ENCODE measurements around the gene TRIM39.

The TRIM39 gene

DNA sequence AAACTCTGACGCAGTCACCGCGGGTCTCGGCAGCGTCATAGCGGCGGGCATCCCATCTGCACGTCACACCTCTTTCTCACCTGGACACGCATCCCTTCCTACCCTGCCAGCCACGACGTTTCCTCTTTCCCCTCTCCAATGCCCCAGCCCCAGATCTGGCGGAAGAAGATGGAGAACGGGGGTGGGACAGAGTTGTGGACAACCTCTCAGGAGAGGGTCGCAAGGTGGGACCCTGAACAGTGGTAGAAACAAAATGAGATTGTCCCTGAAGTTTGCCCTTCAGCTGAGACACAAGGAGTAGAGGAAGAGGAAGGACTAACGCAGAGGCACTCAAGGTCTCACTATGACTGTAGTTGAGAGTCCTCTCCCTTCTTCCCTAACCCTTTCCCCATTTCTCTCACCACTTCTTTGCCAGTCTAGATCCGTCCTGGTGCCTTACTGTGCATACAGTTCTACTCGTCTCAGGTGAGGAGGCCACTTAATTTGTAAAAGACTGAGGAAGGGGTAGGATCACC lies 562 bp downstream of the TRIM39 start:
- in situ Hi-C loops (cut with MboI; ENCODE audit: low sequenced_read_pairs): no loop called here

DNA sequence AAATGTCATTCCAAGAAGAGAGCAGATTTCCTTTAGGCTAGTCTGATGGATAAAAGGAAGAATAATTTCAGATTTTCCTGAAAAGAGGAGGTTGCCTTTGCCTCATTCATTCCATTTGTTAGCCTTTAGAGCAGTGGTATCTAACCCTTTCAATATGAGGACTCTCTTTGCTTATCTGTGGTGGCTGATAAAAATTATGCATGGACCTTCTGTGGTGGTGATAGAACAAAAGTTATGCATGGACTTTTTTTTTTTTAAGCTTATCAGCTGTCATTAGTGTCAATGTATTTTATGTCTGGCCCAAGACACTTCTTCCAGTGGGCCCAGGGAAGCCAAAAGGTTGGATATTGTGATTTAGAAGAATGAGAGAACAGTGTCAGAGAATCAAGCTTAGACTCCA lies 1.7 kb downstream of the TRIM39 start:
- in situ Hi-C loops (cut with MboI; ENCODE audit: low sequenced_read_pairs): no loop called here

DNA sequence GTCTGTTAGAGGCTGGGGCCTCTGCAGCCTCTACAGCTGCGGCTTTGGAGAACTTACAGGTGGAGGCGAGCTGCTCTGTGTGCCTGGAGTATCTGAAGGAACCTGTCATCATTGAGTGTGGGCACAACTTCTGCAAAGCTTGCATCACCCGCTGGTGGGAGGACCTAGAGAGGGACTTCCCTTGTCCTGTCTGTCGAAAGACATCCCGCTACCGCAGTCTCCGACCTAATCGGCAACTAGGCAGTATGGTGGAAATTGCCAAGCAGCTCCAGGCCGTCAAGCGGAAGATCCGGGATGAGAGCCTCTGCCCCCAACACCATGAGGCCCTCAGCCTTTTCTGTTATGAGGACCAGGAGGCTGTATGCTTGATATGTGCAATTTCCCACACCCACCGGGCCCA lies 2.6 kb downstream of the TRIM39 start:
- in situ Hi-C loops (cut with MboI; ENCODE audit: low sequenced_read_pairs): no loop called here

DNA sequence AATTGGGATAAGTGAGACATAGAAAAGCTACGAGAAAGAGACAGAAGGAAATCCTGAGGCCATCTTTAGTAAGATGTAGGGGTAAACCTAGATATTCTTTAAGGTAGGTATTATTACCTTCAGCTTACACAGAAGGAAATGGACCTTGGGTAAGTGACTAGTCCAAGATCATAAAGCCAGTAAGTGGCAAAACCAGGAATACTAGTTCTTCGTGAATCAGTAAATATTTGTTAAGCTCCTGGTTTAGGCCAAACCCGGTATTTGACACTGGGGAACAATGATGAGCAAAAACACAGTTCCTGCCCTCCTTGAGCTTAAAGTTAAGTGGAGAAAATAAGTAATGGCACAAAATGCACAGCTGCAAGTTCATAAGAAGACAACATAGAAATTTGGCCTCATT lies 5.3 kb downstream of the TRIM39 start:
- in situ Hi-C loops (cut with MboI; ENCODE audit: low sequenced_read_pairs): no loop called here

DNA sequence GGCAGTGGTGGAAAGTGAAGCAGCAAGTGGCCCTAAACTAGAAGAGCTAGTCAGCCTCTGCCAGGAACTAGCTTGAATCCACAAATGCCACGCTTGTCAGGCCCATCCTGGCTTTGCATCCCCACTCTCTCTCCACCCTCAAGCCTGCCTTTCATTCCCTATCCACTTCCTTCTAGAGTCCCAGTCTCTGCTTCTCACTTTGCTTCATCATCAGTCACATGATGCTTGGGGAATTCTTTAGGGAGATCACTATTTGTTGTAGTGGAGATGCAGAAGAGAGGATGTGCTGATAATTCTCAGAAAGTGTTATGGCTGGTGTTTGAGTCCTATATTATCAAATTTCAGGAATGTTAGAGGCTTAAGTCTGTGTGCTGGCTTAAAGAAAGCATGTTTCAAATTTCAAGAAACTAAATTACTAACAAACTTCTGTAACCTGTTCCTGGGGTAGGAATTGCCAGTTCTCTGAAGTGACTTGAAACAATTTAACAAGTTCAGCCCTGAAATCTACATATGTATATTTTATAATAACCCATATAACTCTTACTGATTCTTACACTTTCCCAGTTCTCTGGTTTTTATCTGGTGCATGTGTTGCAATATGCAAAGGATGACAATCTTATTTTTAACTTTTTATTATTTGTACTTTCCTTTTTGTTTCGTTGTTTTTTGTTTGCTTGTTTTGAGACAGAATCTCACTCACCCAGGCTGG lies 7.5 kb downstream of the TRIM39 start:
- in situ Hi-C loops (cut with MboI; ENCODE audit: low sequenced_read_pairs): no loop called here

DNA sequence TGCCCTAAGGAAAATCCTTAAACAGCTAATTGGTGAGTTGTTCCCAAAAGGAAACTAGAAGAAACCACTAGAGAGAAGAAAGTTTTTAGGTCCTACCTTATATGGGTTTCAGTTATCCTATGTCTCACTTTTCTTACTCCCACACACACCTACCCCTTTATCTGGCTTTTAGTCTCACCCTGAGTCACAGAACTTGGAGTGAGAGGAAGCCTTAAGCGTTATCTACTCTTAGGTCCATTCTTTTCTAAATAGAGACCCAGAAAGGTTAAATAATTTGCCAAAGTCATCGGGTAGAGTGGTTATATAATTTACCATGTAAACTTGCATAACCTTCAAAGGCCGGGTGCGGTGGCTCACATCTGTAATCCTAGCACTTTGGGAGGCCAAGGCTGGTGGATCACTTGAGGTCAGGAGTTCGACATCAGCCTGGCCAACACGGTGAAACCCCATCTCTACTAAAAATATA lies 13.9 kb downstream of the TRIM39 start:
- in situ Hi-C loops (cut with MboI; ENCODE audit: low sequenced_read_pairs): no loop called here

DNA sequence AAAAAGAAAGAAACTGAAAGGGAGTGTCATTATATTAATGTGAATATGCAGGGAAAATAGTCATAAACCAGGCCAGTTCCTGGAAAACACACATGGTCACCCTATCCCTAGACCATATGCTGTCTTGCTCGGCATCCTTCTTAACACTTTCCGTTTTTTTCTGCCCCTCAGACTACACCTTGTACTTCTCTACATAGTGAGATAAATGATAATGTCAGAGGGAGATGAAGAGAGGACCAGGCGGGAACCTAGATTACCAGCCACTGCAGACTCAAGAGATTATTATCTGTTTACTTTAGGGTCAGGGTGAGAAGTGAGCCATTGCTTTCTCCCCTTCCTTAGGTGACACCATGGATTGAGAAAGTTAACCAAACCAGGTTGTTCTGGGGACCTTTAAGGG lies 14.5 kb downstream of the TRIM39 start:
- in situ Hi-C loops (cut with MboI; ENCODE audit: low sequenced_read_pairs): no loop called here

DNA sequence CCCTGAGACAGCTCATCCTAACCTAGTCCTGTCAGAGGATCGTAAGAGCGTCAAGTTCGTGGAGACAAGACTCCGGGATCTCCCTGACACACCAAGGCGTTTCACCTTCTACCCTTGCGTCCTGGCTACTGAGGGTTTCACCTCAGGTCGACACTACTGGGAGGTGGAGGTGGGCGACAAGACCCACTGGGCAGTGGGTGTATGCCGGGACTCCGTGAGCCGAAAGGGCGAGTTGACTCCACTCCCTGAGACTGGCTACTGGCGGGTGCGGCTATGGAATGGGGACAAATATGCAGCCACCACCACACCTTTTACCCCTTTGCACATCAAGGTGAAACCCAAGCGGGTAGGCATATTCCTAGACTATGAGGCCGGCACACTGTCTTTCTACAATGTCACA lies 15.0 kb downstream of the TRIM39 start:
- in situ Hi-C loops (cut with MboI; ENCODE audit: low sequenced_read_pairs): no loop called here

DNA sequence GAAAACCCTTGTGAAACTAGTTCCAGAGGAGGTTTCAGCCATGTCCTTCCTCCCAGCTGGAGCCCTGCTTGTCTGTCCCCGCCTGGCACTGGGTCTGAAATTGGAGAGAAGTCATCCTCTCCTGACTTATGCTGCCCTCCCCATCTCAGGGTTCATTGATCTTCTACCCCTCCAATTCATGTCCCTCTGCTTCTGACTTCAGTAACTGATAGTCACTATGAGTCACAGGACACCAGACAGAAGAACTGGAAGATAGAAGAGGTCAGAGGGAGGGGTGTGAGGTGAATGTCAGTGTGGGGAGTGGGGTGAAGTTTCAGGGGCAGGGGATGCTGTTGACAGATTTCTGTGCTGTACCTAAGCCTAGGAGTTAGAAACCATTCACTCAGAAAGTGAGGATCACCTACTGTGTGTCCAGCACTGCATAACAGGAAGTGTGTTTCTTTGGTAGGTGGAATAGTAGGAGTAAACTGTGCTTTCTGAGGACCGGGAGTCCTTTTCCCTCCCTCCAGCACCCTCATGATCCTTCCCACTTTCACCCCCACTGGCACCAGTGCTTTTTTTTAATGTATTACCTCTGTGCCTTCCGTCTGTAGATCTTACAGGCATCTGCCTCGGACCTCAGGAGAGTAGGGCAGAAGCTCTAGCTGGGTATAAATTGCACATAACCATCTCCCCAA lies 17.6 kb downstream of the TRIM39 start:
- in situ Hi-C loops (cut with MboI; ENCODE audit: low sequenced_read_pairs): no loop called here

DNA sequence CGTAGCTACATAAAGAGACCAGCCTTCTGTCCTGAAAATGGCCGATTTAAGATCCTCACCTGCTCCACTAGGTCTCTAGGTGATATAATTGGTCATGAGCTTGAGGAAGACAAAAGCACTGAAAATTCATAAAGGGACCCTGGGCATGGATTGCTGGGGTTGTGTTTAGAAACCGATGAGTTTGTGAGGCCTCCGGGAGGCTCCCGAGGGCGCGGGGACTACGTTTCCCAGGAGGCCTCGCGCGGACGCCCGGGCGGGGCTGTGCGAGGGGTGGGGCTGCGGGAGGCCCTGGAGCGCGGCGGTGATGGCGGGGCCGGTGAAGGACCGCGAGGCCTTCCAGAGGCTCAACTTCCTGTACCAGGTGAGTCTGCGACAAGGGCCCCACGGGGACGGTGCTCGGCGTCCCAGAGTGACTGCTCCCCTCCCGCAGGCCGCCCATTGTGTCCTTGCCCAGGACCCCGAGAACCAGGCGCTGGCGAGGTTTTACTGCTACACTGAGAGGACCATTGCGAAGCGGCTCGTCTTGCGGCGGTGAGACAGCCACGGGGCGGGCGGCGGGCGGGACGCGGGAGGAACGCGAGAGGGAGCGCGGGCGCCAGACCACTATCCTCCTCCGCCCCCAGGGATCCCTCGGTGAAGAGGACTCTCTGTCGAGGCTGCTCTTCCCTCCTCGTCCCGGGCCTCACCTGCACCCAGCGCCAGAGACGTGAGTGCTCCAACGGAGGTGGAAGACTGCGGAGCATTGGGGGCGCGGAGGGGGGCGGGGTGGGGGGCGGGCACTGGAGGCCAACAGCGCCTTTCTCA lies 18.3 kb downstream of the TRIM39 start, which contains the start of gene RPP21:
Gene RPP21 (plus strand): TSS at position 289 of the 804 bp plus-strand sequence. CDS start 16 bp downstream, at position 305.
- in situ Hi-C loops (cut with MboI; ENCODE audit: low sequenced_read_pairs): no loop called here

DNA sequence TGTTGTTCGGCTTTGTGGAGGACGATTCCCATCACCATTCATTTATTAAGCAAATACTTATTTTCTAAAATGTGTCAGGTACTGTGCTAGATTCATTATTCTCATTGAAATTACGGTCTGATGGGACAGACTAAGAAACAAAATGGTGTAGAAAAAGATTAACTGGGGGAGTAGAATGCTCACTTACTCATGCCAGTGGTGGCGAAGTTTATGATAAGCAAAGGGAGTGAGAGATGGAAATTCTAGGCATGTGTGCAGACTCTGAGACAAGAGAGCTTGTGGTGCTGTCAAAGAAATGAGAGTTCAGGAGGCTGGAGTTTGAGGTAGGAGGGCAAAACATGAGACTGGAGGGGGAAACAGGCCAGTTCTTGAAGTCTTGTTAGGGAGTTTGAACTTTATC lies 19.1 kb downstream of the TRIM39 start:
- in situ Hi-C loops (cut with MboI; ENCODE audit: low sequenced_read_pairs): no loop called here

DNA sequence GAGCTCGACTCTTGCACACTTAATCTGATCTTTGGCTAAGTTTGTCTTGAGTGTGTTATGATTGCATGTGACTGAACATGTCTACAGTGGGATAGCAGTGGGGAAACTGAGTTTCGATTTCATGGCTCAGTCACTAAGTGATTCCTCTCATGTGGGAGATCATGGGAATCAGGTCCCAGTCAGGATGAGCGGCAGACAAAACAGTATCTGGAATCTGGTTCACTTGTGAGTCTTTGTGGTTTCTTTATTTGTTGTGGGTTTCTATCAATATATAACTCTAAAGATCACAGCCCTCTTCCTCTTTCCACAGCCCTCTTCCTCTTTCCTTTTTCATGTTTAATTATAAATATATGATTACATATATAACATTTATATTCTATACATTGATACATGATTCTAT lies 22.2 kb downstream of the TRIM39 start:
- in situ Hi-C loops (cut with MboI; ENCODE audit: low sequenced_read_pairs): no loop called here

DNA sequence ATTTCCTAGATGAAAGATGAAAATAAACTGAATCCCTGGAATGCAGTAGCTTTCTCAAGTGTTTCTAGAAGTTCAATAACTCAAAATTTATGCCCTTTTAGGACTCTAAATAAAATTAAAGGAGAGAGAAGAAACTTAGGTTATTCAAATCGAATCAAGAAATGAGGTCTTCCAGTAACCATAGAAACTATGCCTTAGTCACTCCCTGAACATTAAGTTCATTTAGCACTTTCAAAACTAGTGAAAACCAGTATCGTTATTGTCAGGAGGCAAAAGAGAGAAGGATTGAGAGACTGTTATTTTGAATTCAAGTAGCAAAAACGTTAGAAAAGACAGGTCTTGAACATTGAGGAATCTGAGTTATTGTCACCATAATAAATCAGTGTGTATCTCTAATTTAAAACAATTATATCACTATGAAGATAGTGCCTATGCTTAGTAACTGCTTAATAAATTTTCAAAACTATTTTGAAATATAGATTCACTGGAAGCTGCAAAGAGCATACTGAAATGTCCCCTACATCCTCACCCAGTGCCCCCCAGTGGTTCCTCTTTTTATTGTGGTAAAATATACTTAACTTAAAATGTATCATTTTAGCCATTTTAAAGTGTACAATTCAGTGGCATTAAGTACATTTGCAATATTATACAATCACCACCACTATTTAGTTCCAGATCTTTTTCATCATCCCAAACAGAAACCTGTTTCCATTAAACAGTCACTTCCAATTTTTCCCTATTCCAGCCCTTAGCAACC lies 22.9 kb downstream of the TRIM39 start:
- in situ Hi-C loops (cut with MboI; ENCODE audit: low sequenced_read_pairs): no loop called here

DNA sequence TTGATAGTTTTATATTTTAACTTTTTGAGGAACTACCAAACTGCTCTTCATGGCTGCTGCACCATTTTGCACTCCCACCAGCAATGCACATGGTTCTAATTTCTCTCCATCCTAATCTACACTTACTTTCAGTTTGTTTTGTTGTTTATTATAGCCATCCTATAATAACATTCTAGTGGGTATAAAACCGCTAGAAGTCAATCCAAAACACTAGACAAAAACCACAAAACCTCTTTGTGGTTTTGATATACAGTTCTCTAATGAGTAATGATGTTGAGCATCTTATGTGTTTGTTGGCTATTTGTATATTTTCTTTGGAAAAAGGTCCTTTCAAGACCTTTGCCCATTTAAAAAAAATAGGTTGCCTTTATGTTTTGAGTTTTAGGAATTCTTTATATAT lies 23.8 kb downstream of the TRIM39 start:
- in situ Hi-C loops (cut with MboI; ENCODE audit: low sequenced_read_pairs): no loop called here

DNA sequence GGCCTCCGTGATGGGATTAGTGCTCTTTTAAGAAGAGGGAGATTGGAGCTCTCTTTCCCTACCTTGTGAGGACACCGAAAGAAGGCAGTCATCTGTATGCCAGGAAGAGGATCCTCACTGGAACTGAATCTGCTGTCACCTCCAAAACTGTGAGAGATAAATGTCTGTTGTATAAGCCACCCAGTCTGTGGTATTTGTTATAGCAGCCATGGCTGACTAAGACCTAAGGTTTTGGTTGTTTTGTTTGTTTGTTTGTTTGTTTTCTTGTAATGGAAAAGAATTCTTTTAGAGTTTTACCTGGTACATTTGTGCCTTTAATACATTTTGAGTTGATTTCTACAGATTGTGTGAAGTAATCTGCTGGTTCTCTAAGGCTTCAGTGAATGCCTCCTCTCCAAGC lies 25.8 kb downstream of the TRIM39 start:
- in situ Hi-C loops (cut with MboI; ENCODE audit: low sequenced_read_pairs): no loop called here

DNA sequence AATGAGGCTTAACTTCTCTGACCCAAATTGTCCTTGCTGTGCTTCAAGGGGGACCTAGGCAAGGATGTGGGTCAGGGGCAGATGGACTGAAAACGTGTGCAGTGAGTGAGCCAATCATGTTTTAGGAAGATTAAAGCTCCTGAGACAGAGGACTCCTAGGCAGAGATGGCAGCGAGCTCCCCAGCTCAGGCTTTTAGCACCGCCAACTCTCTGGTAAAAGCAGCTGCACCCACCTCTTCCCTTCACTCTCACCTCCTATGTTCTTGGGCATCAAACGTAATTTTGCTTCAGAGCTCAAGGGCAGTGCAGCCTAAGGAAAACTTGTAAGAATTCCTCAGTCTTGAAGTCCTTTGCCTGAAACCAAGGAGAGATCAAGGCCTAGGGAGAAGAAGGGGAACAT lies 28.6 kb downstream of the TRIM39 start:
- in situ Hi-C loops (cut with MboI; ENCODE audit: low sequenced_read_pairs): no loop called here

DNA sequence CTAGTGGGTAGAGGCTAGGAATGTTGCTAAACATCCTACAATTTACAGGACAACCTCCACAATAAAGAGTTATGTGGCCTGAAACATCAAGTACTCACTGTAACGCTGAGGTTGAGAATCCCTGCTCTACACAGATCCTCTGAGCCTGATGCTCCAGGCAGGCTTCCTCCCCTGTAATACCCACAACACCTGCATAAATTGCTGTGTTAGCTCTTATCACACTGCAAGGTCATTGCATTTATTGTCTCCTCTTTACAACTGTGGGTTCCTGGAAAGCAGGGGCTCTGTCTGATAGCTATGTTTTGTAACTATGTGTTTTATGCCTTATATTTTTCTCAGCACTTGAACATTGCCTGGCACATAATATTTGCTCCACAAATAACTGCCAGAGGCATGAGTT lies 29.8 kb downstream of the TRIM39 start:
- in situ Hi-C loops (cut with MboI; ENCODE audit: low sequenced_read_pairs): no loop called here

DNA sequence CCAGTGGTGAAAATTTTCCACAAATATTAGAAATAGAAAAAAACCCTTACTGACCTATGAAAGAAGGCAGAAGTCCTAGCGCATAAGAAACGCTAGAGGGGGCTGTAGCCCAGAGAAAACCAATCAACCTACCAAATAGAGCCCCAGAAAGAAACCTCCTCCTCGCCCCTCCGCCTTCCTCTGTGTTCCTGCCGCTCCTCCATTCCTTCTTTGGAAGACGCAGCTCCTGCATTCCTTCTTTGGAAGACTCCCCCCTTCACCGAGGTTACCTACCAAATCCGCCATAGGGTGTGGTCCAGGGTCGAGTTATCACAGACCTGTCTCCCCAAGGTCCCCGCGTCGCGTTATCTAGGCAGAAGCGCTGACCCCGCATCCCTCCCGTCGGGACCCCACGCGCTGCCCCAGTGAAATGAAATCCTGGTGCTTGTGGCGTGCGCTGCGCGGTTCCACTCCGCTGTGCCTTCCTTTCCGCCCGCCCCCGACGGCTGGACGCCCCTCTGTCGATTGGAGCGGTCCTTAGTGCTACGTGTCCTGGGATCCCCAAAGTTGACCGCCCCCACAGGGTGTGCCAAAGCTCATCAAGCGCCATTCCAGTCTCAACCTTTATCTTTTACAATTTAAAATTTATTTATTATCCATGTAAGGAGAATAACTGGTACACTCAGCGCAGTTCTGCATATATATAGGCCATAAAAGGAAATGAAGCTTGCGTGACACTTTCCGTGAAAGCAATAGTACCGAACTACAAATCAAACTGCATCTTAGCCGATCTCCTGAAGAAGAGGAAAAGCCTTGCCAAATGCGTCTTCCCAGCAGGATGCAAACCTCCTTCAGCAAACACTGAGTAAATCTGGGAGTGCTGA lies 31.2 kb downstream of the TRIM39 start:
- in situ Hi-C loops (cut with MboI; ENCODE audit: low sequenced_read_pairs): no loop called here

DNA sequence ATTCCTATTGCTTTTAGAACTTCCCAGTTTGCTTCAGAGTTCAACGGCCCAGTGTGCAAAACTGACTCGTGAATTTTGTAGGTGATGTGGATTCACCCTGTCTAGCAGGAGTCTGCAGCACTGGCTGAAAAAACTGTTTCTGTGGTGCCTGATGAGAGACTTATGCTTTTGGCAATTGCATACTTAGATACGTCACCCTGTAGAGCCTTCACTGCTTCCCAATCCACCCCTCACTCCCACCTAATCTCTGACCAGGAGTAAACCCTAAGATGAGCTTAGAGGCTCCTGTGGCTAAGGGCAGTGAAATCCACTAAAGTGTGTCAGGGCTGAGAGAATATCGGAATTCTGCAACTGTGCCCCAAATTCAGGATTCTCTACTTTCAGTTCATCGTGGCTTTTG lies 32.5 kb downstream of the TRIM39 start:
- in situ Hi-C loops (cut with MboI; ENCODE audit: low sequenced_read_pairs): no loop called here

DNA sequence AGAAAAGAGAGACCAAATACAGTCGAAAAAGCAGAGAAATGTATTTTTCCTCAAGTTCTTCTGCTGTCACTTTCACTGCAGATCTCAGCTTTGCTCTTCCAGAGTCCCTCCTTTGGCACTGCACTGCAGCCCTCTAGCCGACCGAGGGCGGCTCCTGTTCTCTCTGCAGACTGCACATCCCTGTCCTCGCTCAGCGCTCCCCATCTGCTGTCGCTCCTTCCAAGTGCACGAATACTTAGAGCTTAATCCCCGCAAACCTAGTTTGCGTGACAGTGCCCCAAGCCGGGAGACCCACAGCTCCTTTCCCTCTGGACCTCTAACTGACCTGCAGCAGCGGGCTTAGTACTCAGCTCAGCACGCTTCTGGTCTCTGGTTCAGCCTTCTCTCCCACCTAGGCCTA lies 33.4 kb downstream of the TRIM39 start:
- in situ Hi-C loops (cut with MboI; ENCODE audit: low sequenced_read_pairs): no loop called here
